ENCODE results near the gene PILRA.
"Not testable (repeated sequence)": the region's sequence is repeated elsewhere in the genome, so short reads cannot be mapped to it uniquely, and the experiment has no call there.

Gene PILRA

DNA sequence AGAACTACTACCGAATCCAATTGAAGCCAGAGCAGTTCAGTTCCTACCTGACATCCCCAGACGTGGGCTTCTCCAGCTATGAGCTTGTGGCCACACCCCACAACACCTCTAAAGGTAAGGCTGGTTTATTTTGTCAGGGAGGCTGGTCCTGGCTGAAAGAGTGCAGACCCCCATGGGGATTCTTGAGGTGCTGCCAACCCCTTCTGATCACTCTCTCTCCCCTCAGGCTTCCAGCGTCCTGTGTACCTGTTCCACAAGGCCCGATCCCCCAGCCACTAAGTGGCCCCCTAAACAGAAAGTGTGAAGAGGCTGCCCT, 59.9 kb downstream of the PILRA start:
- FAIRE-seq = no peak
- DNase-seq (ENCODE audit: low spot score) = no peak

GRCh38 chr7:100433592-100434296, 60.5 kb downstream of the PILRA start:
- FAIRE-seq (no peak), DNase-seq (ENCODE audit: low spot score) (no peak)

- DNase-seq (ENCODE audit: low spot score) = no peak
- FAIRE-seq = no peak
Observed at GRCh38 chr7:100434297-100435144, 61.2 kb downstream of the PILRA start.

DNA sequence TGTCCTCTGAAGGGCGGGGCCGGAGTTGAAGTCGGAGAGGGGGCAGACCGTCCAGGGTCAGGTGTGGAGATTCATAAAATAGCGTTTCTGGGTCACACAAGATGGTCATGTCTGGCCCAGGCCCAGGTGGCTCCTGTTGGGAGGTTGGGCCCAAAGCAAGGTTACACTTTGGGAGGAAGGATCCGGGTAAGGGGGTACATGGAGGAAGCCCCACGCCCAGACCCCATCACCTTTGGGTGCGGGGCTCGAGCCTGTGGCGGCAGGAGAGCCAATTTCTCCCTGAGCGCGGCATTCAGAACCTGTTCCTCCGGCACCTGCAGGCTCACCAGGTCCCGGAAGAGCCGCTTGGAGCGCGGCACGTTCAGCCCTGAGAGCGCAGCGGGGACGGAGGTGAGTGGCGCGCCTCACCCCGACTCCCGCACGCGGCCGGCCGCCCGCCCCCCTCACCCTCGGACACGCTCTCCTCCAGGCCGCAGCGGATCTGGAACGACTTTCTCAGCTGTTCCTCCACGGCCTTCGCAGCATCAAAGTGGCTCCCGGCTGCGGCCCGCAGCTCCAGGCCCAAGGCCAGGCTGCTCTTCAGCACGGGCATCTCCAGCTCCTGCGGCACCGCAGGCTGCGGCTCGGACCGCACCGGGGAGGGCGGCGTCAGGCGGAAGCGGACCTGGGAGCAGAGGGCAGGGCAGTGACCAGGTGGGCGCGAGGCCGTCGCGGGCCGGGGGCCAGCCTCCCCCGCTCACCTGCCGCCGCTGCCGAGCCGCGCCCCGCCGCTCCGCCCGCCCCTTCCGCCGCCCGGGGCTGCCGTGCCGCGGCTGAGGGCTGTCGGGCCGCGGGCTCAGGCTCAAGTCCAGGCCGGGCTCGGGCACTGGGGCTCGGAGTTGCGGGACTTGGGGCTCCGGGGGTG, 62.4 kb downstream of the PILRA start:
- FAIRE-seq = no peak
- DNase-seq (ENCODE audit: low spot score) = no peak

DNA sequence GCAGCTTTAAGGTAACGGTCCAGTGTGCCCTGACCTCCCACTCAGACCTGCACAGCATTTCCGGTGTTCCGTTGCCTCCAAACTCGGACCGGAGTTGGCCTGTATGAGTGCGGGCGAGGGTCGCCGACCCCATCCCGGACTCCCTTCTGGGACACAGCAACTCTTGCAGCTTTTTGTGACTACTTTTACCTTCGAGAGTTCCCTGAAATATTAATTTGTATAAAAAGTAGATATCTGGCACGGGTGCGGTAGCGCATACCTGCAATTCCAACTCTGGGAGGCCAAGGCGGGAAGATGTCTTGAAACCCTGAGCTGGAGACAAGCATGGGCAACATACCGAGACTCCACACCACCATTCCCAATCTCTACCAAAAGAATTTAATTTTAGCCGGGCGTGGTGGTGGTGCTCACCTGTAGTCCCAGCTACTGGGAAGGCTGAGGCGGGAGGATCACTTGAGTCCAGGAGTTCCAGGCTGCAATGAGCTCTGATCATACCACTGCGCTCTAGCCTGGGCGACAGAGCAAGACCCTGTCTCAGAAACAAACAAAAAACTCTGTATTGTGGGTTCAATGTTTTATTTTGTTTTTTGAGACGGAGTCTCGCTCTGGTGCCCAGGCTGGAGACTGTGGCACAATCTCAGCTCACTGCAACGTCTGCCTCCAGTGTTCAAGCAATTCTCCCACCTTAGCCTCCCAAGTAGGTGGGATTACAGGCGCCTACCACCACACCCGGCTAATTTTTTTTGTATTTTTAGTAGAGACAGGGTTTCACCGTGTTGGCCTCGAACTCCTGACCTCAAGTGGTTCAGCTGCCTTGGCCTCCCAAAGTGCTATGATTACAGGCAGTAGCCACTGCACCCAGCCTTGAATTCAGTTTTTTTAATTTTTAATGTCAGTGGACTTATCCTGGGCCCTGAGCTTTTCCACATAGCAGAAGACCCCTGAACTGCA, 64.1 kb downstream of the PILRA start:
- no peak for FAIRE-seq
- no peak for DNase-seq (ENCODE audit: low spot score)

GRCh38 chr7:100438172-100438571, 64.9 kb downstream of the PILRA start:
- DNase-seq (ENCODE audit: low spot score) = no peak

GRCh38 chr7:100438731-100439130, 65.4 kb downstream of the PILRA start:
- DNase-seq (ENCODE audit: low spot score); FAIRE-seq: not testable (repeated sequence)

More at GRCh38 chr7:100438172-100438571, 64.9 kb downstream of the PILRA start:
- no peak for FAIRE-seq

GRCh38 chr7:100439244-100439643, 66.0 kb downstream of the PILRA start:
- FAIRE-seq; DNase-seq (ENCODE audit: low spot score): not testable (repeated sequence)

DNA sequence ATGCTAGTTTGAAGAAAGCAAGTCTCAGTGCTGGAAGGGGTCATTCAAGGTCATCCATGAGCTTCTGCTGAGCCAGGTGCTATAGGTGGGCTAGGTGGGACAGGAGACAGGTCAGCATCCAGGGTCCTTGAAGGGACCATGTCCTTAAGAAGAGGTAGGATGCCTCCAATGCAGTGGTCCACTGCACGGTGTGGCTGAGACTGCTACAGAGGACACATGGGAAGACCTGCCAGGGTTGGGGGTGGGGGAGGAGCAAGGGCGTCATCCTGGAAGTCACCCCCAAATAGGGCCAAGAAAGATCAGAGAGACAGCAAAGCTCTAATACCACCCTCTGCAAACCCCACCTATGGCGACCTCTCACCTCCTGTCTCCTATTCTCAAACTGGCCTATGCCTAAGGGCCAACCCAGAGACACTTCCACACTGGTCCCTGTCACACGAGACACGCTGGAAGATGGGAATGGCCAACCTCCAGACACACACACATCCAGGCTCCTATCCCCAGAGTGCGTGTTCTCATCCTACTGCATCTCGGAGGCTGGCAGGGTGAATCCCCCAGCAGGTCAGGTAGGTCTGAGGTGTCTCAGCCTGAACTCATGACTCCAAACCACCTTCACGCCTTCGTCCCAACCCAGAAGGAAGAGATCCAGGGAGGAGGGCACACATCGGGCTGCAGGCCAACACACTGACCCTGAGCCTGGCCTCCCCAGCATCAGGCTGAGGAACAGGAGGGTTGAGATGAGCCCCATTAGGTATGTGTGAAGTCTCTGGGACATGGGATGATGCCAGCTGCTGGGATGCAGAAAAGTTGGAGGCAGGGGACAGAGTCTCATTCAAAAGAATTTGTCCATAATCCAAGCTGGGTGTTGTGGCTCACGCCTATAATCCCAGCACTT, 68.6 kb downstream of the PILRA start:
- FAIRE-seq = no peak

DNA sequence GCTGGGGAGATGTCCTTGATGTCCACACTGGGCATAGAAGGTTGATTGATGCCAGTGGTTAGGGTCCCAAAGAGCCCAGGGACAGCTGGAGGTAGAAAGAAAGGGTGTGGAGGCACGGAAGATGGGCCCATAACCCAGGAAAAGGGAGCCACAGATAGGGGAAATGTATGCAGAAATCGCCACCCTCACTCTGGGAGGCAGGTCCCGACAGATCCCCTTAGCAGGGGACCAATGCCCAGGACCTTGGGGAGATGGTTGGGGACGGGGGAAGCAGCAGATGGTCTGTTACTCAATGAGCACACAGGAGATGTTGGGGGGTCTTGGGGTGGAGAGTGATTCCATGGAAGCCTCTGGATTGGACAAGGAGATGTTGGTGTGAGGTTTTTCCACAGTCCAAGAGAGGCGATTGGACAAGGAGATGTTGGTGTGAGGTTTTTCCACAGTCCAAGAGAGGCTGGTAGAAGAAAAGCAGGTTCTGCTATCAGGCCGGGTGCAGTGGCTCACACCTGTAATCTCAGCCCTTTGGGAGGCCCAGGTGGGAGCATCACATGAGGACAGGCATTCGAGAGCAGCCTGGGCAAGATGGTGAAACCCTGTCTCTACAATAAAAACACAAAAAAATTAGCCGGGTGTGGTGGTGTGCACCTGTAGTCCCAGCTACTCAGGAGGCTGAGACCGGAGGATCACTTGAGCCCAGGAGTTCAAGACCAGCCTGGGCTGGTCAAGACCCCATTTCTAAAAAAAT, 70.0 kb downstream of the PILRA start:
- FAIRE-seq (no peak), DNase-seq (ENCODE audit: low spot score) (no peak)

More for the DNA sequence above, 68.6 kb downstream of the PILRA start:
- DNase-seq (ENCODE audit: low spot score) = no peak

DNA sequence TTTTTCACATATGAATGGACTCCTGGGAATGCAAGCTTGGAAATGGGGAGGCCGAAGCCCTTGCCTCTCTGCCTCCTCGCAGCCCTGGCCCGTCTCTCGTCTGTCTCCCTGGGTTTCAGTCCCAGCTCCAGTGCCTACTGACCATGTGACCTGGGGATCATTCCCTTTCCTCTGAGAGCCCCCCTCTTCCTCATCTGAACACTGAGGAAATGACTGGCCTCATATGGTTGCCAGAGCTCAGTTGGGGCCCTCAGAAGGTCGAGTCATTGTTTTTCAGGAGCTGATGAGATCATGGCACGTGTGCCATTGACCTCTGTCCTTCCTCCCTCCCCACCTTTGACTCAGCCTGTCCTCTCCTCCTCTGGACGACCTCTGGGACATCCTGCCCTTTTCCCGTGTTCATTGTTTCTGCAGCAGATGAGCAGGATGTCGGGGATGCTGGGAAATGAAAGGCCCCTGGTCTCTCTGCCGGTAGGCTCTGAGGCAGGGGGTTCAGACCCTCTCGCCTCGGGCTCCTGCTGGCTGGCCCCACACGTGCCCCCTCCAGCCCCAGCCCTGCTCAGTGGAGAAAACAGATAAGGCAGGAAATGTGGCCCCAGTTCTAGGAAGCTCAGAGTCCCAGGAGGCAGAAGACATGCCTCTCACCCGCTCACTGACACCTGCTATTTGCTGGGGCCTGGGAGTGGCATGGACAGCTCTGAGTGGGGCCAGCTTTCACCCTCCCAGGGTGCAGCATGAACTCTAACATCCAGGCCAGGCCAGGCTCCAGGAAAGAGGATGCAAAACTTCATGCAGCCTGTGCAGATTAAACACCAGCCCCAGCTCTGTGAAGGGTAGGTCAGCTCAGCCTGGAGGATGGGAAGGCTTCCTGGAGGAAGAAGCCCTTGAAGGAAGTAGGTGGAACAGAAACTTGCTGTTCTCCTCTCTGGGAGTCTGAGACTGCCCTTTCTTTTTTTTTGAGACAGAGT, 71.3 kb downstream of the PILRA start:
- DNase-seq (ENCODE audit: low spot score) (peak; percentile 86), FAIRE-seq (no peak)

DNA sequence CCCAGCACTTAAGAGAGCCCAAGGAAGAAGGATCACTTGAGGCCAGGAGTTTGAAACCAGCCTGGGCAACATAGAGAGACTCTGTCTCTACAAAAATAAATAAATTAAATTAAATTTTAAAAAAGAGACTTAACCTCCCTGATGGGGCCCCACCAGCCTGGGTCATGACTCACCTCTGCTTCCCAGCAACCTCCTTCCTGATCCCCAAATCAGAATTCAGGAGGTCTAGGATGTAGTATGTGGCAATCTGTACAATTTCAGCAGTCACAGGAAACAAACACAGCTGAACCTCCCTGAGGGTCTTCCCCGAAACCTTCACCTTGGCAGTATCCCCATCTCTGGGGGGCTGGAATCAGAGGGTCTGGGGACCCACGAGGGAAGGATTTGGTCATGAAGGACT, 72.8 kb downstream of the PILRA start:
- FAIRE-seq (no peak), DNase-seq (ENCODE audit: low spot score) (no peak)

DNA sequence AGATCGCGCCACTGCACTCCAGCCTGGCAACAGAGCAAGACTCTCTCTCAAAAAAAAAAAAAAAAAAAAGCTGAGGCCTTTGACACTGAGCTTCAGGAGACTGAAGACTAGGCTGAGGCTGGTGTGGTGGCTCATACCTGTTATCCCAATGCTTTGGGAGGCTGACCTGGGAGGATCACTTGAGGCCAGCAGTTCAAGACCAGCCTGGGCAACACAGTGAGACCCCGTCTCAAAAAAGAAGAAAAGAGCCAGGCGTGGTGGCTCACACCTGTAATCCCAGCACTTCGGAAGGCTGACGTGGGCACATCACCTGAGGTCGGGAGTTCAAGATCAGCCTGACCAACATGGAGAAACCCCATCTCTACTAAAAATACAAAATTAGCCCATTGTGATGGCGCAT, 74.1 kb downstream of the PILRA start:
- DNase-seq (ENCODE audit: low spot score); FAIRE-seq: not testable (repeated sequence)

DNA sequence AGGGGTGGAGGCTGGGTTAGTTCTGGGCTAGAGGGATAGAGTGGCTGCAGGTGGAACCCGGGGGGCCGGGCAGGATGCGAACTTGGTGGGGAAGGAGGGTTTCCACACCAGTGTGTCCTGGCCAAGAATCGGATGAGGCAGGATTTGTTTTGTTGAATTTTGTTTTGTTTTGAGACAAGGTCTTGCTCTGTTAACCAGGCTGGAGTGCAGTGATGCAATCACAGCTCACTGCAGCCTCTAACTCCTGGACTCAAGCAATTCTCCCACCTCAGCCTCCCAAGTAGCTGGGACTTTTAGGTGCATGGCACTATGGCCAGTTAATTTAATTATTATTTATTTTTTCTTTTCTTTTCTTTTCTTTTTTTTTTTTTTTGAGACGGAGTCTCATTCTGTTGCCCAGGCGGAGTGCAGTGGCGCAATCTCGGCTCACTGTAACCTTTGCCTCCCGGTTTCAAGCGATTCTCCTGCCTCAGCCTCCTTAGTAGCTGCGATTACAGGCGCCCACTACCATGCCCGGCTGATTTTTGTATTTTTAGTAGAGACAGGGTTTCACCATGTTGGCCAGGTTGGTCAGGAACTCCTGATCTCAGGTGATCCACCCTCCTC, 76.0 kb downstream of the PILRA start:
- no peak for FAIRE-seq
- DNase-seq (ENCODE audit: low spot score) = no peak
